Measurements from ENCODE around the gene NAT8. TPM values are rescaled to one million over a fixed set of nuclear protein-coding genes. Genes with fewer than 3 reads are reported as not detected.

Gene NAT8
- total RNA-seq, 1 donor from 2014 or later = not detected

Other genes starting within 250 kb of the NAT8 start
- gene TPRKB, start 94.9 kb upstream of the NAT8 start, total RNA-seq = 41.5 and 42.7 TPM in 2 replicates
- 42.1 and 42.4 TPM in 2 replicates for gene DUSP11, start 137.7 kb upstream of the NAT8 start, total RNA-seq
- gene C2orf78, start 141.8 kb upstream of the NAT8 start, total RNA-seq = not detected in 2 replicates
- gene STAMBP, start 186.5 kb upstream of the NAT8 start, total RNA-seq = 50.8 and 56.0 TPM in 2 replicates

All from activated T-helper 1 cell treated with anti-CD3 and anti-CD28 coated beads, Interleukin-12 subunit alpha, Interleukin-12 subunit beta, Interleukin-2, Interleukin-4 antibody, amounts not matched to agents 30 ng/mL and 10 ng/mL and 1 ng/mL, durations not matched to agents 14 hours and 24 hours and 36 hours (primary cell).